ENCODE data around the gene MPLKIP.
"Not testable (repeated sequence)": the region's sequence is repeated elsewhere in the genome, so short reads cannot be mapped to it uniquely, and the experiment has no call there.

- not testable (repeated sequence) for TF ChIP-seq CTCF (conservative IDR thresholded peaks at IDR 0.05; ENCODE audit: low read length); EZH2phosphoT487 (IDR thresholded peaks at IDR 0.05; ENCODE audit: borderline replicate concordance)
Measured at GRCh38 chr7:40118201-40118600, 16.2 kb downstream of the MPLKIP start.
